ENCODE measurements around the gene HIF3A.

- TF ChIP-seq CTCF (IDR thresholded peaks at IDR 0.05) (no peak), POLR2A (IDR thresholded peaks at IDR 0.05) (no peak)
These were observed 12.2 kb upstream of the HIF3A start for GRCh38 chr19:46284635-46285034.
